Right lobe of liver (tissue), 6 donors: Measurements from ENCODE around the gene FNTB. TPM values are rescaled to one million over a fixed set of nuclear protein-coding genes. Genes with fewer than 3 reads are reported as not detected.

Source experiments
- ATAC-seq, 4 donors: fragments of 200-7000 bp; cut with Tn5 transposase; one replicate each; pipeline ENCODE4 v1.9.1; 2020; ENCODE audit warnings: mild to moderate bottlenecking in 4 of 4, moderate library complexity in 4 of 4
- DNase-seq, 3 donors: peaks; one replicate each; pipeline ENCODE4 v3.0.0-alpha.2; 2020
- H3K27ac ChIP-seq, 3 donors: fragments of 200-600 bp; one replicate each; pipeline ENCODE4 v1.8.0; 2022
- H3K27me3 ChIP-seq, 2 donors: fragments of 200-600 bp; one replicate each; pipeline ENCODE4 v1.8.0; 2022
- H3K36me3 ChIP-seq, 4 donors: fragments of 200-600 bp; sonication (generic) in 1 of 4; one replicate each; pipeline versions ENCODE4 v1.5.1 to v1.8.0; 2017 to 2022; ENCODE audit warnings: control low read depth in 1 of 4
- H3K4me1 ChIP-seq, 4 donors: fragments of 200-600 bp; sonication (generic) in 1 of 4; one replicate each; pipeline versions ENCODE4 v1.5.1 to v1.8.0; 2017 to 2022; ENCODE audit warnings: control low read depth in 1 of 4
- H3K4me3 ChIP-seq, 3 donors: fragments of 200-600 bp; one replicate each; pipeline ENCODE4 v1.8.0; 2022
- H3K9me3 ChIP-seq, 4 donors: fragments of 200-600 bp; sonication (generic) in 1 of 4; one replicate each; pipeline versions ENCODE4 v1.5.1 to v1.8.0; 2017 to 2022; ENCODE audit warnings: control low read depth in 1 of 4
- POLR2A ChIP-seq: fragments of 450-650 bp; IDR thresholded peaks from one replicate; pipeline ENCODE4 v1.6.1; 2017; ENCODE audit warnings: antibody characterized with exemption, mild to moderate bottlenecking
- WGBS: methylation state at CpG from one replicate; pipeline ENCODE4 v1.1.6; 2018; ENCODE audit warnings: low coverage, low lambda C conversion rate; ENCODE audit not compliant: insufficient coverage; ENCODE audit errors: missing lambda C conversion rate; 5-methylcytosine and 5-hydroxymethylcytosine counted together
- intact Hi-C, 2 donors: fragments of 100-400 bp; cut with DNase I; formaldehyde crosslinking; loops; one replicate each; pipeline versions ENCODE4 v1.11.2 to v1.14.1; 2022
- total RNA-seq, 6 experiments: library from RNA; depleted of rRNA in 2 of 6; stranded (reverse); fragments of >200 nt in 2 of 6; fragmentation: NEBNext Ultra II Directional in 3 of 6; extraction: Animal tissue kit (Norgen Biotek cat#: 25700) in 3 of 6; gene quantifications; one replicate each; pipeline versions ENCODE4 v1.1.0 to v1.2.4, GENCODE V29; 2016 to 2023
- TF ChIP-seq, protein P1 (sequence below), 4 donors: fragments of 200-600 bp in 3 of 4; fragments of 450-650 bp in 1 of 4; IDR thresholded peaks; one replicate each; pipeline versions ENCODE4 v1.5.1 to v1.8.0; 2016 to 2022; ENCODE audit warnings: antibody characterized with exemption in 4 of 4, mild to moderate bottlenecking in 2 of 4
- donor health status: DM: no; HTN: yes; CAD: no.
- donor health status: DM: no; HTN: no; CAD: no.
- donor health status: DM: no; HTN: no; CAD: no.
- donor health status: DM: no; HTN: yes; CAD: no.
- donor health status: DM: no; HTN: yes; CAD: no.

FNTB gene
- total RNA-seq, 6 experiments from 2014 or later = 6.1 to 19.2 (median 9.0) TPM

- no peaks in the 10 kb centered on the region for H3K4me1 ChIP-seq
- no peaks in the 10 kb centered on the region for H3K27me3 ChIP-seq
- no peaks in the 10 kb centered on the region for H3K9me3 ChIP-seq
- WGBS = 81% methylated on average over 6 of the region's 6 CpGs
- DNase-seq (no peak), ATAC-seq (no peak)
- no peak overlapping the region for H3K27ac ChIP-seq
- no peak for TF ChIP-seq POLR2A
- TF ChIP-seq, protein P1, sequence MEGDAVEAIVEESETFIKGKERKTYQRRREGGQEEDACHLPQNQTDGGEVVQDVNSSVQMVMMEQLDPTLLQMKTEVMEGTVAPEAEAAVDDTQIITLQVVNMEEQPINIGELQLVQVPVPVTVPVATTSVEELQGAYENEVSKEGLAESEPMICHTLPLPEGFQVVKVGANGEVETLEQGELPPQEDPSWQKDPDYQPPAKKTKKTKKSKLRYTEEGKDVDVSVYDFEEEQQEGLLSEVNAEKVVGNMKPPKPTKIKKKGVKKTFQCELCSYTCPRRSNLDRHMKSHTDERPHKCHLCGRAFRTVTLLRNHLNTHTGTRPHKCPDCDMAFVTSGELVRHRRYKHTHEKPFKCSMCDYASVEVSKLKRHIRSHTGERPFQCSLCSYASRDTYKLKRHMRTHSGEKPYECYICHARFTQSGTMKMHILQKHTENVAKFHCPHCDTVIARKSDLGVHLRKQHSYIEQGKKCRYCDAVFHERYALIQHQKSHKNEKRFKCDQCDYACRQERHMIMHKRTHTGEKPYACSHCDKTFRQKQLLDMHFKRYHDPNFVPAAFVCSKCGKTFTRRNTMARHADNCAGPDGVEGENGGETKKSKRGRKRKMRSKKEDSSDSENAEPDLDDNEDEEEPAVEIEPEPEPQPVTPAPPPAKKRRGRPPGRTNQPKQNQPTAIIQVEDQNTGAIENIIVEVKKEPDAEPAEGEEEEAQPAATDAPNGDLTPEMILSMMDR (IDR thresholded peaks at IDR 0.05) = no peak
- H3K4me3 ChIP-seq = no peak overlapping the region
- intact Hi-C loops = no loop called here
- no peaks in the 10 kb centered on the region for H3K36me3 ChIP-seq
Measured at GRCh38 chr14:64955297-64955696, 31.4 kb upstream of the FNTB start.

DNA sequence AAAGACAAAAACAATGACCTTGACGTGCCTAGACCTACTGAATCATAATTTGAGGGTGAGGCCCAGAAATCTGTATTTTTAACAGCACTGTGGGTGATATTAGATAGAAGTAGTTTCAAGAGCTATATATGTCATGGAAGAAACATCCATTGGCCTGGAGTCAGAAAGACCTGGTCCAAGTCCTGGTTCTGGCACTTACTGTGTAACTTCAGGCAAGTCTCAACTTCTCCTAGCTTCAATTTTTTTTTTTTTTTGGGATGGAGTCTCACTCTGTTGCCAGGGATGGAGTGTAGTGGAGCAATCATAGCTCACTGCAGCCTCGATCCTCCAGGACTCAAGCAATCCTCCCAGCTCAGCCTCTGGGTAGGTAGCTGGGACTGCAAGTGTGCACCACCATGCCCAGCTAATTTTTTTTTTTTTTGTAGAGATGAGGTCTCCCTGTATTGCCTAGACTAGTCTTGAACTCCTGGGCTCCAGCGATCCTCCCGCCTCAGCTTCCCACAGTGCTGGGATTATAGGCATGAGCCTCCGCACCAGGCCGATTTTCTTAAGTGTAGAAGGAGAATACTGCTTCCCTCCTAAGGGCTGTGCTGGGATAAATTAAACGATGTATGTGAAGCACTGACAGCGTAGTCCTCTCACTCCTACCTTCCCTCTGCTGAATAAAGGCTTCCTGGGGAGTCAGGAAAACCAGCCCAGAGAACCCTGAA is 29.8 kb upstream of the FNTB start:
- DNase-seq = no peak
- Histone ChIP-seq H3K36me3 (no peaks in the 10 kb centered on the region), H3K4me1 (peaks cover 0 to 9% (median 0%) of the 10 kb centered on the region in 4 donors), H3K27me3 (no peaks in the 10 kb centered on the region), H3K27ac (no peak overlapping the region), H3K4me3 (no peak overlapping the region), H3K9me3 (no peaks in the 10 kb centered on the region)
- WGBS = 90% methylated on average over 6 of the region's 8 CpGs
- intact Hi-C loops = no loop called here
- TF ChIP-seq, protein P1 (IDR thresholded peaks at IDR 0.05) = no peak
- no peak for TF ChIP-seq POLR2A
- no peak for ATAC-seq

DNA sequence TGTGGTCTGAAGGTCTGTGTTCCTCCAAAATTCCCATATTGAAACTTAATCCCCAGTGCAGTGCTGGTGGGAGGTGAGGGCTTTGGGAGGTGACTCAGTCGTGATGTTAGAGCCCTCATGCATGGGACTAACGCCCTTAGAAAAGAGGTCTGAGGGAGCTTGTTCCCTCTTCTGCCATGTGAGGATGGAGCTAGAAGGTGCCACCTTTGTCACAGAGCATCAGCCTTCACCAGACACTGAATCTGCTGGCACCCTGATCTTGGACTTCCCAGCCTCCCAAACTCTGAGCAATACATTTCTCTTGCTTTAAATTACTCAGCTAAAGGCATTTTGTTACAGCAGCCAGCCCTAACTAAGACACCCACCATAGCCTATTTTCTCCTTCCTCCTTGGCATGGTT is 28.5 kb upstream of the FNTB start:
- no CpG with 5 or more reads among the region's 2 CpGs for WGBS
- no peak overlapping the region for H3K27ac ChIP-seq
- H3K4me3 ChIP-seq = no peak overlapping the region
- DNase-seq (no peak), ATAC-seq (no peak)
- H3K4me1 ChIP-seq = peaks cover 0 to 9% (median 0%) of the 10 kb centered on the region in 4 donors
- H3K36me3 ChIP-seq = no peaks in the 10 kb centered on the region
- intact Hi-C loops = no loop called here
- H3K27me3 ChIP-seq = no peaks in the 10 kb centered on the region
- TF ChIP-seq POLR2A = no peak
- TF ChIP-seq, protein P1 (IDR thresholded peaks at IDR 0.05) = no peak
- no peaks in the 10 kb centered on the region for H3K9me3 ChIP-seq

GRCh38 chr14:64958743-64959142 is 28.0 kb upstream of the FNTB start:
- Histone ChIP-seq H3K4me3 (no peak overlapping the region), H3K27ac (no peak overlapping the region), H3K36me3 (no peaks in the 10 kb centered on the region), H3K9me3 (no peaks in the 10 kb centered on the region), H3K4me1 (peaks cover 0 to 9% (median 0%) of the 10 kb centered on the region in 4 donors), H3K27me3 (no peaks in the 10 kb centered on the region)
- intact Hi-C loops = no loop called here
- WGBS = 47% methylated on average over 2 of the region's 5 CpGs
- ATAC-seq = no peak
- TF ChIP-seq, protein P1 (IDR thresholded peaks at IDR 0.05) = no peak
- TF ChIP-seq POLR2A = no peak
- DNase-seq = no peak
